Suppressor macrophage treated with lipopolysaccharide for 1 hour (primary cell): ENCODE data around the gene GPRC5B.

Experiments used
- DNase-seq, 3 donors: peaks; one replicate each; pipeline ENCODE4 v3.0.0-alpha.2; 2020 to 2022

GPRC5B gene, protein sequence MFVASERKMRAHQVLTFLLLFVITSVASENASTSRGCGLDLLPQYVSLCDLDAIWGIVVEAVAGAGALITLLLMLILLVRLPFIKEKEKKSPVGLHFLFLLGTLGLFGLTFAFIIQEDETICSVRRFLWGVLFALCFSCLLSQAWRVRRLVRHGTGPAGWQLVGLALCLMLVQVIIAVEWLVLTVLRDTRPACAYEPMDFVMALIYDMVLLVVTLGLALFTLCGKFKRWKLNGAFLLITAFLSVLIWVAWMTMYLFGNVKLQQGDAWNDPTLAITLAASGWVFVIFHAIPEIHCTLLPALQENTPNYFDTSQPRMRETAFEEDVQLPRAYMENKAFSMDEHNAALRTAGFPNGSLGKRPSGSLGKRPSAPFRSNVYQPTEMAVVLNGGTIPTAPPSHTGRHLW

DNA sequence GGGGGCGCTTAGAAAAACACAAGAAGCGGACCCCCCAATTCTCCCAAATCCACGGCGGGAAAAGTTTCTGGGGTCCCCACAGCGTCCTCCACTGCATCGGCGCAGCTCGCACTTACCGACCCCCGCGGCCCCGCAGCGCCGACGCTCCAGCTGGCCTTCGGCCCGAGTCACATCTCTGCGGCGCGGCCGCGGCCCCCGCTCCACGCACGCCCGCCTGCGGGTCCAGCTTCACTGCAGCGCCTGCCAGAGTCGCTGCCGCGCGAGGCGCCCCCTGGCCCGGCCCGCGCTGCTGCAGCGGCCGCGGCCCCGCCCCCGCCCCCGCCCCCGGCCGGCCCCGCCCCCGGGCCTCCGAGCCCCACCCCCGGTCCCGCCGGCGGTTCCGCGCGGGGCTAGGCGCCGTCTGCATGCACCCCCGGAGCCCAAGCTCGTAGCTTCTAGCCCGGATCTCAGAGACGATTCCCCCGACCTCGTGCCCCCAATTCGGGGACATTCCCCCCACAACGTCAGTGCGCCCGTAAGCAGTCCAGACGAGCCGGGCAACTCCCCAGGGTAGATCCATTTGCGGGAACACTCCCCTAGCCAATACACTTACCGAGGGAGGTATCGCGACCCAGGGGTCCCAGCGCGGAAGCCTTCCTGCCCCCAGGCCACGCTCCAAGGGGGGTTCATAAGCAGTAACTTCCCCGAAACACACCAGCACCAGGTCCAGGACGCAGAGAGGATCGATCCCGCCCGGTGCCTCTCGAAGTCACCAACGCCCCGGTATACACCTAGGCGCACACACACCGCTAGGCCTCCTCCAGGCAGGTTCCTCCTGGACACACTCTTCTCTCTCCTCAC lies at the start of gene GPRC5B:
GPRC5B (minus strand) TSS at position 238 of the 840 bp plus-strand sequence. CDS start 12,003 bp downstream, outside the sequence.
- DNase-seq: peak; percentile 33 to 76 (median 50)

DNA sequence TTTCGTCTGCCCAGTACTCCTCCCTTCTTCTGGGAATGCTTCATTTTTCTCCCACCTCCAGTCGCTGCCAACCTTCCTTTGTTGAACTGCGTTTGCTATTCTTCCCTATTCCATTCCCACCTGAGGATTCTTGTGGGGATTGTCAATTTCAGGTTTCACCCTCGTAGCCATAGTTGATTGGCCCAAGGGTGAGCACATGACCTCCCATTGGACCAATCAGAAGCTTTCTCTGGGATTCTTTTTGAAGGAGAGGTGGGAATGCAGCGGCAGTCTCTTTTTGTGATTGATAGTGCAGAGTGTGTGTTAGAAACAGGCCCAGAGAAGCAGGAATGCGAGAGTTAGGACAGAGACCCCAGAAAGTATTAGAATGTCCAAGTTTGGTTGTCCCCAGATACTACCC lies 49.1 kb upstream of the GPRC5B start:
- DNase-seq: no peak

DNA sequence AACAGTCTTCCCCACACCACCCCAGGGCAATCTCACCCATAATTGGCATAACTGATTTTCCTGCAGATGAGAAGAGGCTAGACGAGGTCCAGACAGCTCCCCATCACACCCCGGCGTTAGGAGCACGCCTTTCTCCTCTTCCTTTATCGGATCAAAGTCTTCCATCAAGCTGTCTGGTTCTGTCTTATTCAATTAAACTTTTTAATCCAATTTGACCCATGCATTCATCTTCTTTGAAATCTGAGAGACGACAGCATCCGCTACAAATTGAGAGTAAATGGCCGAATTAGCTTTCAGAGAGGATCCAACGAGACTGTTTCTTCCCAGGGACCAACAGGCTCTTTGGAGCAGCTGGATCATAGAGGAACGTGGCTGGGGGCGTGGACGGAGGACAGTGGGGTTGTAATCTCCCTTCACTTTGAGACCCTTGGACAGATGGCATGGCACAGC lies 44.4 kb upstream of the GPRC5B start:
- no peak for DNase-seq

DNA sequence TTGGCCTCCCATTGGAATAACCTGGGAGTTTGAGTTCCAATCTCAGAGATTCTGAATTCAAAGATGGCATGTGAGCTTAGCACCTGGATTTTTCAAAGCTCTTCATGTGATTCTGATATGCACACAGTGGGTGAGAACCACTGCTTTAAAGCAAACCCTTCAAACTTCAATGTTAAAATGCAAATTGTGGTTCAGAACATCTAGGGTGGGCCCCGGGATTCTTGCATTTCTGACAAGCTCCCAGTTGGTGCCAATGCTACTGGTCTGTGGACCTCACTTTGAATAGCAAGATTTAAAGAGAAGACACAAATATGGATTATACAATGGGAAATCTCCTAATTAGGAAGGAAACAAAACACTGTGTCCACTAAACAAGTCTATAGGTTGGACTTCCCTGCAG lies 43.8 kb upstream of the GPRC5B start:
- no peak for DNase-seq

DNA sequence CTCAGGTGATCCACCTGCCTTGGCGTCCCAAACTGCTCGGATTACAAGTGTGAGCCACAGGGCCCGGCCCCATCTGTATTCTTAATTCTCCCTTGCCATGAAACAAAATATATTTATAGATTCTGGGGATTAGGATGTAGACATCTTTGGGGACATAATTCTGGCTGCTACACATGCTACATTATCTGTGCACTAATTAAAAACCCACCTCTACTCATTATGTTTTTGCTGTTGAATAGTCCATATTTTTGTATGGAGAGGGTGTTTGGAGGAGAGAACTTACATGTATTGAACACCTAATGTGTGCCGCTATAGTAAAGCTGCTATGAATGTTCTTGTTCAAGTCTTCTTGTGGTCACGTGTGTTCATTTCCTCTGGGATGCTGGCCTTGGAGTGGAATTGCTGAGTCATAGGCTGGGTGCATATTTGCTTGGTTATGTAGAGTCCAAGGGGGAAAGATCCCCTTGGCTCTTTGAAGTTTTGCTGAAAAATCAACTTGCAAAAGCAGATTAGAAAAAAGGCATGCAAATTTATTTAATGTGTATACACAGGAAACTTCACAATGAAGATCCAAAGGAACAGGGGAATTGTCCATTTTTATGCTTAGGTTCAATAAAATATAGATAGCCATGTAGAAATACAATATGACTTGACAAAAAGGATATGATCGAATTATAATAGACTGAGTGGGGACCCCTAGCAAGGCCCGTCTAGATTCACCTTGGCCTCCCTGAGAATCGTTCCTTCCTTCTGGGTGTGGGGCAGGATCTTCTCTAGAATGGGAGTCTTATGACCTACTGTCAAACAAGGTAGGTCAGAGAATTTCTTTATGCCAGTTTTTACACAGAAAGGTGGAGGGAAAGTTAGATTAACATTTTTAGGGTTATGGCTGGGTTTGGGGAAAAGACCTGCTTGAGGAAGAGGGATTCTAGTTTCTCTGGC lies 42.1 kb upstream of the GPRC5B start:
- DNase-seq: peak in 1 of 3 donors; percentile 6

DNA sequence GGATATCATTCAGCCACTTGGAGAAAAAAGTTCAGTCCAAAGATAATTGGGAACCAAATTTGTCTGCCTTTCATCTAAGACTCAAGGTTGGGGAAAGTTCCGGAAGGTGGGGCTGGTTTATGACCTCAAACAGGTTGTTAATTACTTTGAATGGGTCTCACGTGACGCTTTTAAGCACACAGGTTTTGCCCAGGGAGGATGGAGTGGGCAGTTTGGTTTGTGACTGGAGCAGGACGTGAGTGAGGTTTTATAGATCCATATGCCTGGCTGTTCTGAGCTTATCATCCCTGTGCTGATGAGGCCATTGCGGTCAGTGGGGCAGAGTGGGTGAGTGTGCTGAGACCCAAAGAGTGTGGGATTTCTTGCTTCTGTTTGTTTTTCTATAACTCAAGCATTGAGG lies 38.7 kb upstream of the GPRC5B start:
- DNase-seq: no peak

DNA sequence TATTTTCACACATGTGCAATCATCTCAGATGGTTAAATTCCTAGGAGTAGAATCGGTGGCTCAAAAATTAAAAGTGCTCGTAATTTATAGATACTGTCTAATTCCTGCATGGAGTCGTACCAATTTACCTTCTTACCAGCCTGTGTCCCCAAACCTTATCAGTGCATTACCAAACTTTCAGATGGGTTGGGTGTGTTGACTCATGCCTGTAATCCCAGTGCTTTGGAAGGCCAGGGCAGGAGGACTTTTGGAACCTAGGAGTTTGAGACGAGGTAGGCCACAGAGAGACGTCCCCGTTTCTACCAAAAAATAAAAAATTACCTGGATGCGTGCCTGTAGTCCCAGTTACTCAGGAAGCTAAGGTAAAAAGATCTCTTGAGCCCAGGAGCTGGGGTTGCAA lies 34.5 kb upstream of the GPRC5B start:
- no peak for DNase-seq

DNA sequence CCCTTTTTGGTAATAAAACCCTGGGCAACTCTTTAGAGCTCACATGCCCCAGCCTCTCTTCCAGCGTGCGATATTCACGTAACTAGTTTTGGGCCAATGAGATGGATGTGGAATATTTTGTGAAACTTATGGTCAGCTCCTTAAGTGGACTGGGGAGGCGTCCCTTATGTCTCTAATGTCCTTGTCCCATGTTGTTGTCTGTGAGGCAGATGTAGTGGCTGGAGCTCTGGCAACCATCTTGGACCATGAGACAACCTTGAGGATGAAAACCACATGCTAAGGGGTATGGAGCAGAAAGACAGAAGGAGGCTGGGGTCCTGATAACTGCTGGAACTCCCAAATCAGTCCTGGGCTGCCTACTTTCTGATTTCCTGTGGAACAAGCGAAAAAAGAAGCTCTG lies 31.4 kb upstream of the GPRC5B start:
- no peak for DNase-seq

DNA sequence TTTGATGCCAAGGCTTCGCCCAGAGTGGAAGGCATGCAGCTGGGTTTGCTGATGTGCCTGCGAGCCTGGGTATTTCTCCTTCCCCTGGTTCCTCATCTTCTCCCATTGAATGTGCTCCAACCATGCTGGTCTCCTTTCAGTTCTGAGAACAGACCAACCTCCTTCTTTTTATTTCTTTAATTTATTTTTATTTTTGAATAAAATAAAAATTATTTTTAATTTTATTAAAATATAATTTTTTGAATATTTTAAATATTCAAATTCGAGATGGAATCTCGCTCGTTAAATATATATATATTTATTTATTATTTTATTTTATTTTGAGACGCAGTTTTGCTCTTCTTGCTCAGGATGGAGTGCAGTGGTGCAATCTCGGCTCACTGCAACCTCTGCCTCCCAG lies 30.2 kb upstream of the GPRC5B start:
- DNase-seq: no peak

DNA sequence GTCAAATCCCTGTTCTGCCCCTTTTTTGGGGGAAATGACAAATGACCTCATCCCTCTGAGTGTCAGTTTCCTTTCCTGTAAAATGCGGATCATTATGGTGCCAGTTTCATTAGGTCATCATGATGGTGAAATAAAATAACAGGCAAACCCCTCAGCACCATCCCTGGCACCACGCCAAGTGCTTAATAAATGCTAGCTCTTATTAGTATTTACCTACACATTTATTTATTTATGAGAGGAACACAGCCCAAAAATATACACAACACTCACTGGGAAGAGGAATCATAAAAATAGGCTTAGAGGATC lies 28.6 kb upstream of the GPRC5B start:
- peak; percentile 75 to 85 (median 77) for DNase-seq

DNA sequence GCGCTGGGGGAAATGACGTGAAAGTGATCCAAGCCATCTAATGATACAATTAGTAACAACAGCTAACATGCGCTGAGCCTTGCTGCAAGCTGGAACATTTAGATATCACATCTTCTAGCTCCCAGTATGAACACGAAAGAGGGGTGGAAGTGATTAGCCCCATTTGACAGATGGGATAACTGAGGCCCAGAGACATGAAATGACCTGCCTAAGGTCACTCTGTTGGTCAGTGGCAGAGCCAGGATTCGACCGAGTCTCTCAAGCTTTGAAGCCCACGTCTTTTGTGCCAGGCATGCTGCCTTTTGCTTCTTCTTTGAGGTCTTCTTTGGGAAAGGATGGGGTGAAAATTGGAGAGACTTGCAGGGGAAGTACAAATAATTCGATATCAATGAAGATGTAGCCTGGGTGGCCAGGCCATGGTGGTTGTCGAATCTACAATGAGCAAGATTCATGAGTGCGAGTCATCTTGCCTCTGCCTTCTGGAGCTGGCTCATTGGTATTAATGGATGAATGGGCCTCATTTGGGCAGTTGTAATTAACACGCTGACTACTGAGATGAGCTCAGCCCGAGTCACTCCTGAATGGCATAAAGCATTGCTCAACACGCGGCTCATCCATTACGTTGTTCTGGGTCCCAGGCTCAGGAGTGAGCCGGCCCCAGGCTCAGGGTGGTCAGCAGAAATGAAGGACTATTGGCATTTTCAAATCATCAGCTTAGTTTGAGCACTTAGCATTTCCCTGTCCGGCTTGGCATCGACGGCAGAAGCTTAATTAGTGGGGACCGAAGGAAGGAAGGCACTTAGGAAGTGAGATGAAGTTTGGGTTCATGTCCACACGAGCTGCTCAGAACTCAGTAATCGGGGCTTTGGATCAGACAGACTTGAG lies 28.0 kb upstream of the GPRC5B start:
- DNase-seq: peak; percentile 64 to 81 (median 73)

DNA sequence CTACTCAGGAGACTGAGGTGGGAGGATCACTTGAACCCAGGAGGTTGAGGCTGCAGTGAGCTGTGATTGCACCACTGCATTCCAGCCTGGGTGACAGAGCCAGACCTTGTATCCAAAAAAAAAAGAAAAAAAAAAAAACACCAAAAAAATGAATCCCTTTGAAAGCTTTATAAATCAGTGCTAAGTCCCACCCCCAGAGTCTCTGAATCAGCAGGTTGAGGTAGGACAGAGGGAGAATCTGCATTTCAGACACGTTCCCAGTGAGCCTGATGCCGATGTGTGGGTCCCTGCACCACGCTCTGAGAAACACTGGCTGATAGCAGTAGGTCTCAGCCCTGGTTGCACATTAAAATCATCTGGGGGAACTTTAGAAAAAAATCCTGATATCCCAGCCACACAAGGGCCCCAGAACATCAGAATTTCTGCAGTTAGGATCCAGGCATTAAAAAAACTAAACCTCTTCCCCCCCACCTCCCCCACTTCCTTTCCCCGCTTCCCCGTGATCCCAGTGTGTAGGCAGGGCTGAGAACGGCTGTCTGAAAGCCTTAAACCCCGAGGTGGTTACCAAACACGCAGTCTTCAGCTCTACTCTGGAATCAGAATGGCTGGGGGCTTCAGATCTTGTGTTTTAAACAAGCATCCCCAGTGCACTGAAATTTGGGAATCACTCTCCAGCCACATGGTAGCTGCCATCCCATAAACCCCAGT lies 27.3 kb upstream of the GPRC5B start:
- peak; percentile 21 to 56 (median 38) for DNase-seq

DNA sequence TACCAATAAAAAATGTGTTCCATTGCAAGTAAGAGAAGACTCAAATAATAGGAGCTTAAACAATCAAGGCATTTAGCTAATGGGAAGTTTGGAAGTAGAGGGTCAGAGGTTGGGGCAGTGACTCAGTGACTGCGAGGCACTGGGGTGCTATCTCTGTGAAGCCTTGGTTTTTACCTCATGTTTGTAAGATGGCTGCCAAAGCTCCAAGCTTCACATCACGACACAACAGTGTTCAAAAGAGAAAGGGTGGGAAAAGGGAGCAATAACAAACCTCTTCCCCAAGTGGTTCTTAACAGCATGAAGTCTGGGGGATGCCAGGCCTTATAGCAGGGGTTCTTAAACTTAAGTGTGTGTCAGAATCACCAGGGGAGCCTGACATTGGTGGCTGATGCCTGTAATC lies 26.6 kb upstream of the GPRC5B start:
- no peak for DNase-seq

DNA sequence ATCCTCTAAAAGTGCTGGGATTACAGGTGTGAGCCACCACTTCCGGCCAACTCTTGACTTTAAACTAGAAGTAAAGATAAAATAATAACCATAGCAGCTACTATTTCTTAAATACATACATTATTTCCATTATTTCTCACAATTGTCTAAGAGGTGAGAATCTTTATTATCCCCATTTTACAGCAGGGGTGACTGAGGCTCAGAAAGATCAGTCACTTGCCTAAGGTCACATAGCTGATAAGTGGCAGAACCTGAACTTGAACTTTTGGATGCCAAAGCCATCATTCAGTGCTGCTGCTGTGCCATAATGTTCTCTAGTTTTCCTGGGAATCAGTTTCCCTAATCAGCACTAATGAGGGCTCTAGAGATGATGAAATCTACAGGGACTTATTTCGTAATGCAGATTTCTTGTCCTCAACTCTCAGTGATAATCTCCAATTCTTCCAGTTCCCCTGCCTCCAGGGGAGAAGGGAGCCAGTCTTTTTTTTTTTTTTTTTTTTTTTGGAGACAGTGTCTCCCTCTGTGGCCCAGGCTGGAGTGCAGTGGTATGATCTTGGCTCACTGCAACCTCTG lies 25.2 kb upstream of the GPRC5B start:
- no peak for DNase-seq

DNA sequence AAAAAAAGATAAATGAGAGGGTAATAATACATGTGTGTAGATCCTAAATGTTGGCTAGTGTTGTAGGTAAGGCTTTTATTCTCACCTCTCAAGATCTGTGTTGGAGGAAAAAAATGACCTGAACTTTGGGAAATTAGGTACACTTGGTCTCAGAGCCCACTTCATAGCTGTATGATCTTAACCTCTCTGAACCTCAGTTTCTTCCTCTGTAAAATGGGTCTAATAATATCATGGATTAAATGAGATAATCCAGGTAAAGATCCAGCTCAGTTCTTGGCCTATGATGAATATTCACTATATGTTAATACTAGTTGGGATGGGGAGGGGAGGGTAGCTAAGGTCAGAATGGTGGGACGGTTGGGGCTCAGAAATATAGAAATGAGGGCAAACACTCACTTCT lies 24.3 kb upstream of the GPRC5B start:
- no peak for DNase-seq

DNA sequence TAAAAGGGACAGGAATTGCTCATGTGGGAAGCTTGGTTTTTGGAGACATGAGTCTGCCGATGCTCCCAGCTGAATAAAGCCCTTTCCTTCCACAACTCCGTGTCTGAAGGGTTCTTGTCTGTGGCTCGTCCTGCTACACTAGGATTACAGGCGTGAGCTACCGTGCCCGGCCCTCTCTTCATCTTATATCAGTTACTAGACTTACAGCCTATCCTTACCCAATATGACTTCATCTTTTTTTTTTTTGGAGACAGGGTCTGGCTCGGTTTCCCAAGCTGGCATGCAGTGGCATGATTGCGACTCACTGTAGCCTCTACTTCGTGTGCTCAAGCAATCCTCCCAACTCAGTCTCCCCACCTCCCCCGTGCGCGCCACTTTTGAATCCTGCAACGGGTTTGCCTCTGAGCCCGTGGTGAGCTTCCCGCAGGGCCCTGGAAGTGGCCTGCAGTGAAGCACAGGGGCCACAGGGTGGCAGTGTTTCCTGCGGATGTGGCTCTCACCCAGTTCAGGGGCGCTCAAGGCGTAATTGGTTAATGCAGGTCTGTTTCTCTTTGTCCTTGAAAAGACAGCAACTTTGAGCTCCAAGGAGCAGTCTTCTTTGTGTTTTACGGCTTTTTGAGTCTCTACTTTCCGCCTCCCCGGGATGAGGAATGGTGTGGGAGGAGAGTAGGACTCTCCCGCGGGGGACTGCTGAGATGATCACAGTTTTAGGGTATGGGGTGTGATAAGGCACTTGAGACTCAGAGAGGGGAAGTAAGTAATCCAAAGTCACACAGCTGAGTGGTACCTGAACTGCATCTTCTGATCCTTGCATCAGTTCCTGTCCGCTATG lies 22.7 kb upstream of the GPRC5B start:
- peak; percentile 71 to 84 (median 80) for DNase-seq

DNA sequence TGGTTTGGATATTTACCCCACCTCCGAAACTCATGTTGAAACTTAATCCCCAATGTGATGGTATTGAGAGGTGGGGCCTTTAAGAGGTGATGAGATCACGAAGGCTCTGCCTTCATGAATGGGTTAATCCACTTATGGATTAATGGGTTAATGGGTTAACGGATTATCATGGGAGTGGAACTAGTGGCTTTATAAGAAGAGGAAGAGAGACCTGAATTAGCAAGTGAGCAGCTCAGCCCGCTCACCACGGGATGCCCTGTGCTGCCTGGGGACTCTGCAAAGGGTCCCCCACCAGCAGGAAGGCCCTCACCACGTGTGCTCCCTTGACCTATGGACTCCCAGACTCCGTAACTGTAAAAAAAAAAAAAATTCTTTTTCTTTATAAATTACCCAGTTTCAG lies 16.5 kb upstream of the GPRC5B start:
- no peak for DNase-seq

DNA sequence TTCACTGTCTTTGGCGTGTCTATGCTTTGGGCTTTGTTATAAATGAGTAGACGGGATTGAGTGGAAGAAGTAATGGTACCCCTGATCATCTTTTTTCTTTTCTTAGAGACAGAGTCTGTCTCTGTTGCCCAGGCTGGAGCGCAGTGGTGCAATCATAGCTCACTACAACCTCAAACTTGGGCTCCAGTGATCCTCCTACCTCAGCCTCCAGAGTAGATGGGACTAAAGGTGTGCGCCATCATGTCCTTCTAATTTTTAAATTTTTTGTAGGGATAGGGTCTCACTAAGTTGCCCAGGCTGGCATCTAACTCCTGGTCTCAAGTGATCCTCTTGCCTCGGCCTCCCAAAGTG lies 14.9 kb upstream of the GPRC5B start:
- no peak for DNase-seq

DNA sequence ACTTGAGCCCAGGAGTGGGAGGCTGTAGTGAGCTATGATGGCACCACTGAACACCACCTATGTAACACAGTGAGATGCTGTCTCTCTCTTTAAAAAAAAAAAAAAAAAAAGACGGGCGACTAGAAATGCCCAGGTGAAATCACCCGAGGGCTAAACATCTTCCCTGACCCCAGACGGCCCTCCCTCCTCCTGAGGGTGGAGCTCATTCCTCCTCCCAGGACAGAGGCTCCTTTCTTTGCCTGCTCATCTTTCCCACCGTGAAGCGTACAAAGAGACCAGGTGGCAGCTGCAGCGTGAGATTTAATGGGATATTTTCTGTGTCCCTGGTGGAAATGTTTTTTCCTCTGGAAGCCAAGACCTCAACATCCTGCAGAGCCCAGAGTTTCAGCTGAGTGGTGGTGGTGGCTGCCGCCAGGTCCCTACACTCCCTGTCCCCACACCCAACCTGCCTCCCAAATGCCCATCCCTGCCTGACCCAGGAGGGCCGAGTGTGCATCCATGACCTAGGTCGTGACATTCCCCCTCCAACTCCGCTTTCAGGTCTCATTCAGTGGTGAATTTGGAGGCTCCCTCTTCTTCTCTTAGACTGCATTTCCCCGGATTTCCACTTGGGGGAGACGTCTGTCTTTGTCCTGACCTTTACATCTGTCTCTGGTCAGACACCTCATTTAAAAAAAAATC lies 14.4 kb upstream of the GPRC5B start:
- peak; percentile 59 to 67 (median 61) for DNase-seq
